ENCODE data around the gene TBC1D21. TPM values are rescaled to one million over a fixed set of nuclear protein-coding genes. Genes with fewer than 3 reads are reported as not detected.

TBC1D21 gene
- total RNA-seq, 1 experiment from 2014 or later = not detected

GRCh38 chr15:73934281-73934680 lies 60.9 kb downstream of the TBC1D21 start:
- no peak overlapping the region for H4K5ac ChIP-seq (ENCODE audit: insufficient read length, low read depth, low read length)
- no peaks in the 10 kb centered on the region for H3K23me2 ChIP-seq (ENCODE audit: insufficient read length, low read depth, low read length, poor library complexity, severe bottlenecking)
- H2AFZ ChIP-seq (ENCODE audit: low read length) = no peak overlapping the region
- no peak overlapping the region for H2AK5ac ChIP-seq (ENCODE audit: insufficient read length, low read length)
- no peak overlapping the region for H2BK120ac ChIP-seq (ENCODE audit: low read depth, low read length, poor library complexity, severe bottlenecking)
- no peaks in the 10 kb centered on the region for H3K79me2 ChIP-seq (ENCODE audit: insufficient read depth, low read length)
- no peak overlapping the region for H2BK12ac ChIP-seq (ENCODE audit: insufficient read length, low read depth, low read length)
- no peak overlapping the region for H3K4me2 ChIP-seq (ENCODE audit: insufficient read depth, insufficient read length, low read length)
- no peaks in the 10 kb centered on the region for H3K36me3 Mint-ChIP-seq (ENCODE audit: insufficient read depth in 1 of 3, low read depth in 3 of 3)
- H3K27ac ChIP-seq (ENCODE audit: insufficient read length, low read depth, low read length) = no peak overlapping the region
- no peak for DNase-seq
- no peaks in the 10 kb centered on the region for H3K9me3 ChIP-seq (ENCODE audit: control insufficient read depth, low read depth, low read length)
- H3K4me3 Mint-ChIP-seq = no peak overlapping the region
- no peak overlapping the region for H3K4ac ChIP-seq (ENCODE audit: low read depth, low read length)
- no CpG with 5 or more reads among the region's 7 CpGs for WGBS (ENCODE audit: extremely low coverage, insufficient read length, low lambda C conversion rate)
- H3K23ac ChIP-seq (ENCODE audit: insufficient read length, low read depth, low read length) = no peak overlapping the region
- no peak overlapping the region for H4K91ac ChIP-seq (ENCODE audit: insufficient read length, low read depth, low read length)
- H2BK20ac ChIP-seq (ENCODE audit: low read depth, low read length, poor library complexity, severe bottlenecking) = no peak overlapping the region
- H2BK15ac ChIP-seq (ENCODE audit: low read depth, low read length) = no peak overlapping the region
- H2BK5ac ChIP-seq (ENCODE audit: insufficient read length, low read length) = no peak overlapping the region
- no peaks in the 10 kb centered on the region for H4K20me1 ChIP-seq (ENCODE audit: control insufficient read depth, insufficient read depth, insufficient read length)
- no peak overlapping the region for H3K56ac ChIP-seq (ENCODE audit: insufficient read length, low read depth, low read length)
- H3K9ac ChIP-seq (ENCODE audit: extremely low read depth, insufficient read length, low read length) = no peak overlapping the region
- no peak overlapping the region for H3T11ph ChIP-seq (ENCODE audit: low read length)
- H3K79me1 ChIP-seq (ENCODE audit: insufficient read depth, low read depth, low read length, poor library complexity, severe bottlenecking) = no peaks in the 10 kb centered on the region
- no peak overlapping the region for H3K14ac ChIP-seq (ENCODE audit: insufficient read depth, low read length)
- TF ChIP-seq CTCF (conservative IDR thresholded peaks at IDR 0.05) = no peak
- no peaks in the 10 kb centered on the region for H3K4me1 ChIP-seq (ENCODE audit: insufficient read depth, low read length)
- peaks cover 16 to 24% of the 10 kb centered on the region in 2 experiments for H3K4me1 Mint-ChIP-seq
- H4K8ac ChIP-seq (replicated peaks; ENCODE audit: insufficient read length, low read depth, low read length) = no peak overlapping the region
- no peak overlapping the region for H3K27ac Mint-ChIP-seq
- H3K18ac ChIP-seq (ENCODE audit: insufficient read length, low read depth, low read length) = no peak overlapping the region
- no peaks in the 10 kb centered on the region for H3K27me3 ChIP-seq (ENCODE audit: insufficient read depth, low read length)
- H3K9me3 Mint-ChIP-seq = no peaks in the 10 kb centered on the region
- H3K27me3 Mint-ChIP-seq (ENCODE audit: low read depth) = peaks cover 3% of the 10 kb centered on the region

Measured in H9 (cell line).